CD4-positive, CD25-positive, alpha-beta regulatory T cell (primary cell): ENCODE data around the gene PTPRN2. TPM values are rescaled to one million over a fixed set of nuclear protein-coding genes. Genes with fewer than 3 reads are reported as not detected.

Source experiments
- ATAC-seq, 2 donors: fragments of 150-1000 bp; cut with Tn5 transposase; one replicate each; pipeline ENCODE4 v1.10.0; 2021; ENCODE audit warnings: low read depth in 2 of 2, moderate number of reproducible peaks in 2 of 2, moderate library complexity in 1 of 2
- DNase-seq, 3 donors: peaks; one replicate each; pipeline versions ENCODE4 v3.0.0 to v3.0.0-alpha.2; 2012 to 2022; ENCODE audit warnings: mixed read lengths in 1 of 3
- H3K27ac ChIP-seq: one replicate; pipeline ENCODE4 v1.7.0; 2013; ENCODE audit warnings: mild to moderate bottlenecking, low read length; ENCODE audit not compliant: insufficient read depth, poor library complexity, severe bottlenecking
- H3K27me3 ChIP-seq: one replicate; pipeline ENCODE4 v1.7.0; 2013; ENCODE audit warnings: low read length; ENCODE audit not compliant: control insufficient read depth, insufficient read depth
- H3K36me3 ChIP-seq: one replicate; pipeline ENCODE4 v1.7.0; 2013; ENCODE audit warnings: mild to moderate bottlenecking, low read length, moderate library complexity; ENCODE audit not compliant: control insufficient read depth, insufficient read depth
- H3K4me1 ChIP-seq: 2 replicates; pipeline ENCODE4 v1.7.0; 2013; ENCODE audit warnings: mild to moderate bottlenecking, low read length; ENCODE audit not compliant: insufficient read depth, control insufficient read depth, poor library complexity, severe bottlenecking
- H3K4me3 ChIP-seq: one replicate; pipeline ENCODE4 v1.7.0; 2013; ENCODE audit warnings: low read depth, mild to moderate bottlenecking, low read length, moderate library complexity
- H3K9me3 ChIP-seq, 2 experiments: 1 replicate in 1 of 2; 2 replicates in 1 of 2; pipeline ENCODE4 v1.7.0; 2013; ENCODE audit warnings: low read length in 2 of 2, mild to moderate bottlenecking in 1 of 2, moderate library complexity in 1 of 2; ENCODE audit not compliant: control insufficient read depth in 2 of 2
- H3K27ac Mint-ChIP-seq, 3 donors: one replicate each; pipeline ENCODE4 v1.8.0; 2020 to 2022; ENCODE audit warnings: mild to moderate bottlenecking in 3 of 3, mixed read lengths in 3 of 3, moderate library complexity in 2 of 3
- H3K27me3 Mint-ChIP-seq: one replicate; pipeline ENCODE4 v1.8.0; 2022; ENCODE audit warnings: mild to moderate bottlenecking, mixed read lengths
- H3K36me3 Mint-ChIP-seq: one replicate; pipeline ENCODE4 v1.8.0; 2020; ENCODE audit warnings: mixed read lengths
- H3K4me1 Mint-ChIP-seq, 4 donors: one replicate each; pipeline ENCODE4 v1.8.0; 2020 to 2022; ENCODE audit warnings: mixed read lengths in 4 of 4, mild to moderate bottlenecking in 1 of 4
- H3K4me3 Mint-ChIP-seq, 4 donors: one replicate each; pipeline ENCODE4 v1.8.0; 2020 to 2022; ENCODE audit warnings: mild to moderate bottlenecking in 4 of 4, mixed read lengths in 4 of 4, moderate library complexity in 3 of 4
- H3K9me3 Mint-ChIP-seq, 7 donors: one replicate each; pipeline ENCODE4 v1.8.0; 2020 to 2022; ENCODE audit warnings: mixed read lengths in 7 of 7, mild to moderate bottlenecking in 3 of 7, moderate library complexity in 2 of 7
- polyA plus RNA-seq, 4 donors: library from polyadenylated mRNA; unstranded; fragments of 300-500 nt; fragmentation: Illumina TruSeq; gene quantifications; one replicate each; pipeline ENCODE4 v1.2.3, GENCODE V29; 2021
- total RNA-seq: library from RNA; stranded (reverse); gene quantifications from one replicate; pipeline ENCODE4 v1.2.3, GENCODE V29; 2022

Gene PTPRN2
- total and polyA plus RNA-seq, 5 donors from 2014 or later: 1.6 to 4.7 (median 2.7) TPM

DNA sequence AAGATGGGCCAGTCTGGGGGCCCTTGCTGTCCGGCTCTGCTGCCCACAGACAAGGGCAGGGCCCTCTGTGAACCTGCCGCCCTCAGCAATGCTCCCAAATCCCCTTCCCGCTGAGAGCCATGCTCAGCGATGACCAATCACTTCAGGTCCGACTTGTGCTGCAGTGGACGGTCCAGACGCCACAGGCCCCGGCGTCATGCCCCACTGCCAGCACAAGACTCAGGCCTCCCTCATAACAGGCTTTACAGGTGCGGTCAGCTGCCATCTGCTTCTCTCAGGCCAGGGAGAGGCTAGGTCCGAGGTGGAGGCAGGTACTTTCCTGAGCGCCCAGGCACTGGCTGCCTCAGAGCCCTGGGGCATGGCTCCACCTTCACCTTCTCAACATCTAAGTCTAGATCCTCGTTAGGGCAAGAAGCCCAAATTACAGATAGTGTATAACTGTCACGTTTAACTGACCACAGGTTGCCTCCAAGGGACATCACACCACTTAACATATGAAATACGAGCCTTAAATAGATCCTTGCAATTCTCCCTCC is 393.2 kb downstream of the PTPRN2 start:
- no peak for ATAC-seq
- no peaks in the 10 kb centered on the region for H3K27me3 ChIP-seq
- no peak for DNase-seq
- H3K27me3 Mint-ChIP-seq: no peaks in the 10 kb centered on the region
- peaks cover 0 to 20% (median 10%) of the 10 kb centered on the region in 7 donors for H3K9me3 Mint-ChIP-seq
- H3K9me3 ChIP-seq: peaks cover 0 to 43% of the 10 kb centered on the region in 2 experiments
- H3K36me3 ChIP-seq: no peaks in the 10 kb centered on the region
- no peak overlapping the region for H3K27ac ChIP-seq
- H3K4me3 ChIP-seq: no peak overlapping the region
- H3K4me1 Mint-ChIP-seq: peaks cover 0 to 7% (median 0%) of the 10 kb centered on the region in 4 donors
- H3K4me3 Mint-ChIP-seq: no peak overlapping the region
- H3K27ac Mint-ChIP-seq: no peak overlapping the region
- H3K4me1 ChIP-seq: no peaks in the 10 kb centered on the region
- H3K36me3 Mint-ChIP-seq: no peaks in the 10 kb centered on the region

DNA sequence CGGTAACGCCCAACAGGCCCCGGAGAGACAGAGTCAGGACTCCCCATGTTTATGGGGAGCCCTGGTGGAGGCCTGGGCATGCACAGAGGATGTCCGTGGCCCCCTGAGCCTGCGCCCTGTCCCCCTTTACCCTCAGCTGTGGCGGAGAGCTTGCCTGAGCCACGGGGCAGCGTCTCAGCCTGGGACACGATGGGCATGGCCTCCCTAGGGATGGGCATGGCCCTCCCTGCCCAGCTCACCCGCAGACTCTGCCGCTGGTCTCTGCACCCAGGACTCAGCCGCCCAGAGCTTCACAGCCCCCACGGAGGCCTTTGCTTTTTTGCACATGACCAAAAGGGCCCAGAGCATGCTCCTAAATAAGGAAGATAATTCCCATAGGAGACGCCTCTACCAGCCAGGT is 394.2 kb downstream of the PTPRN2 start:
- Histone ChIP-seq H3K9me3 (peaks cover 0 to 53% of the 10 kb centered on the region in 2 experiments), H3K36me3 (no peaks in the 10 kb centered on the region), H3K4me3 (no peak overlapping the region), H3K27ac (no peak overlapping the region), H3K4me1 (no peaks in the 10 kb centered on the region), H3K27me3 (no peaks in the 10 kb centered on the region)
- Mint-ChIP-seq H3K27ac (no peak overlapping the region), H3K4me3 (no peak overlapping the region), H3K36me3 (no peaks in the 10 kb centered on the region), H3K4me1 (peaks cover 0 to 7% (median 0%) of the 10 kb centered on the region in 4 donors), H3K9me3 (peaks cover 0 to 20% (median 10%) of the 10 kb centered on the region in 7 donors), H3K27me3 (no peaks in the 10 kb centered on the region)
- no peak for ATAC-seq
- no peak for DNase-seq

DNA sequence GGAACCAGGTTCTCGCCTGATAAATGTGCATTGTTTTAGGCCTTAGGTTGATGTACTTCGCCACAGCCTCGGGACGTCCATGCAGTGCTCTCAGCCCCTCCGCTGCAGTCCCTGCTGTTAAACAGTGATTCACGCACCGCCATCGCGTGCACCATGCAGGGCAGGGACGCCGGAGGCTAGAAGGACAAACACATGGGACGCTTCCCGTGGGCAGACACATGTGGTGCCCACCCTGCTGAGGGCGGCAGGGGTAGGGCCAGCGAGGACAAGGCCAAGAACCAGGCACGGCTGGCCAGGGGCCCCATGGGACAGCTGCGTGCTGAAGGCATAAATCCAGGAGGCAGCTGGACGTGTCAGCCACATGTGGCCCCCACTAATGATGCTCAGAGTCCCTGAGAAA is 394.7 kb downstream of the PTPRN2 start:
- Mint-ChIP-seq H3K27me3 (no peaks in the 10 kb centered on the region), H3K36me3 (no peaks in the 10 kb centered on the region)
- no peak for ATAC-seq

DNA sequence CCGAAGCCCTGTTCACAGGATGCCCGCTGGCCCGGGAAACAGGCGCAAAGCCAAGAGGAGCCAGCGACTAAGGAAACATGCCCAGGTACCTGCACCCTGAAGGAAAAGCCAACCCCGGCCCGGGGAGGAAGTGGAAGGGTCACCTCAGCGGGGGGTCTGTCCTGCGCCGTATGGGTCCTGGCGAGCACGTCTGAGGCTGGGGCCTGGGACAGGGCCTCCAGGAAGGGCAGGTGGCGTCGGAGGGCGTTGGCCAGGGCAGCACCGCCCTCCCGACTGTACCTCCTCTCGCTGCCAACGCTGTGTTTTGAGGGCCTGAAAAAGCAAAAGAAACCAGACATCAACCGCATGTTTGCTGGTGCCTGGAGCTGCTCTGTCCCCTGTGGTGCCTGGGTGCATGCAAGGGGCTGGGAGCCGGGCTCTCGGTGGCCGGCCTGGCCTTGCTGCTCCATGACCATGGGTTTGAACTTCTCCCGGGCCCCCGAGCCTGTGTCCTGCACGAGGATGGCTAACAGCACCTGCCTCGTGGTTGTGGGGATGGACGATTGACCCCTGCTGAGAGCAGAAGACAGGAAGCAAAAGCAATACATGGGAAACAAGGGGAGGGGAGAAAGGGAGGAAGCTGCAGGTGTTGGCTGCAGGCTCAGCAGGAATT is 395.3 kb downstream of the PTPRN2 start:
- ATAC-seq (no peak), DNase-seq (no peak)
- H3K4me3 Mint-ChIP-seq: no peak overlapping the region
- Histone ChIP-seq H3K4me3 (no peak overlapping the region), H3K36me3 (no peaks in the 10 kb centered on the region), H3K27me3 (no peaks in the 10 kb centered on the region), H3K9me3 (peaks cover 0 to 54% of the 10 kb centered on the region in 2 experiments), H3K4me1 (no peaks in the 10 kb centered on the region), H3K27ac (no peak overlapping the region)
- no peak overlapping the region for H3K27ac Mint-ChIP-seq
- H3K4me1 Mint-ChIP-seq: peaks cover 0 to 7% (median 0%) of the 10 kb centered on the region in 4 donors
- H3K36me3 Mint-ChIP-seq: no peaks in the 10 kb centered on the region
- no peaks in the 10 kb centered on the region for H3K27me3 Mint-ChIP-seq
- H3K9me3 Mint-ChIP-seq: peaks cover 0 to 19% (median 7%) of the 10 kb centered on the region in 7 donors

More for the DNA sequence above, 394.7 kb downstream of the PTPRN2 start:
- H3K9me3 Mint-ChIP-seq: peaks cover 0 to 20% (median 10%) of the 10 kb centered on the region in 7 donors
- H3K27me3 ChIP-seq: no peaks in the 10 kb centered on the region
- H3K4me1 ChIP-seq: no peaks in the 10 kb centered on the region
- H3K36me3 ChIP-seq: no peaks in the 10 kb centered on the region
- no peak for DNase-seq
- H3K4me3 ChIP-seq: no peak overlapping the region
- H3K27ac Mint-ChIP-seq: no peak overlapping the region
- peaks cover 0 to 54% of the 10 kb centered on the region in 2 experiments for H3K9me3 ChIP-seq
- H3K4me1 Mint-ChIP-seq: peaks cover 0 to 7% (median 0%) of the 10 kb centered on the region in 4 donors
- H3K27ac ChIP-seq: no peak overlapping the region
- H3K4me3 Mint-ChIP-seq: no peak overlapping the region

DNA sequence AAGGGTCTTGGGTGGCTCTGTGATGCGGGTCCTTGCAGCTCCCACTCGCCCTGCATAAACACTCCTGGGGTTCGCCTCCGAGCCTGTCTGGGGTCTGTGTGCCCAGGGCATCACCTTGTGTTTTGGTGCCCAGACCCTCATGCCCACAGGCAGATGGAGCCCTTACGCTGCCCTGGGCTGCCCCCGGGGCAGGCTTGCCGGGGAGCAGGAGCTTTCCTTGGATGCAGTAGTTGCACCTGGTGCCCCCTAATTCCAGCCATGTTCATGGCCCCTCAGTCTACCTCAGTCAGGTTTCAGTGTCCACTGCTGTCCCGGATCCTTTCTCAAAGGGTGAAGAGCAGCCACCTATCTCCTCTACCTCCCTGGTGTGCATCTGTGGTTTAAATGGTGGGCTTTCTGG is 396.0 kb downstream of the PTPRN2 start:
- no peaks in the 10 kb centered on the region for H3K36me3 Mint-ChIP-seq

DNA sequence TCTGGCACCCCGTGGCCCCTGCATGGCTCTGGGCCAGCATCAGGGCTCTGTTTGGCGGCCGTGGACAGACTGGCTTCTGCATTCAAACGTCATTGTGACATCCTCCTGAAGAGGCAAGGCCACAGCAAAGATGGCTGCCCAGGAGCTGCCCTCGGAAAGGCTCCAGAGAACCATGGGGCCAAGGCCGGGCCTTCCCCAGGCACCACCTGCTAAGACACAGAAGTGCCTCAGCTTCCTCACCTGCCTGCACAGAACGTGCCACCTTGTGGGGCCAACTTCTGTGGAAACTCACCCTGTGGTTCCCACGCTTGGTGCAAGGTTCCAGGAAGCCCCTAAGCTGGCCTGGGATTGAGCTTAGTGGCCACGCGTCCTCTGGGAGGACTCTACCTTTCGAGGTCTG is 396.9 kb downstream of the PTPRN2 start:
- H3K36me3 ChIP-seq: no peaks in the 10 kb centered on the region
- H3K27me3 ChIP-seq: no peaks in the 10 kb centered on the region
- H3K4me1 ChIP-seq: no peaks in the 10 kb centered on the region
- H3K9me3 ChIP-seq: peaks cover 0 to 54% of the 10 kb centered on the region in 2 experiments
- DNase-seq (no peak), ATAC-seq (no peak)
- H3K36me3 Mint-ChIP-seq: no peaks in the 10 kb centered on the region
- peaks cover 0 to 7% (median 0%) of the 10 kb centered on the region in 4 donors for H3K4me1 Mint-ChIP-seq
- H3K9me3 Mint-ChIP-seq: peaks cover 0 to 16% (median 7%) of the 10 kb centered on the region in 7 donors
- H3K27ac ChIP-seq: no peak overlapping the region
- no peak overlapping the region for H3K27ac Mint-ChIP-seq
- H3K27me3 Mint-ChIP-seq: no peaks in the 10 kb centered on the region
- no peak overlapping the region for H3K4me3 Mint-ChIP-seq
- H3K4me3 ChIP-seq: no peak overlapping the region

More for the DNA sequence above, 396.0 kb downstream of the PTPRN2 start:
- H3K27ac Mint-ChIP-seq: no peak overlapping the region
- peaks cover 0 to 16% (median 7%) of the 10 kb centered on the region in 7 donors for H3K9me3 Mint-ChIP-seq
- DNase-seq (no peak), ATAC-seq (no peak)
- no peaks in the 10 kb centered on the region for H3K4me1 ChIP-seq
- no peak overlapping the region for H3K27ac ChIP-seq
- no peak overlapping the region for H3K4me3 ChIP-seq
- no peaks in the 10 kb centered on the region for H3K27me3 Mint-ChIP-seq
- H3K36me3 ChIP-seq: no peaks in the 10 kb centered on the region
- H3K4me1 Mint-ChIP-seq: peaks cover 0 to 7% (median 0%) of the 10 kb centered on the region in 4 donors
- peaks cover 0 to 54% of the 10 kb centered on the region in 2 experiments for H3K9me3 ChIP-seq
- H3K4me3 Mint-ChIP-seq: no peak overlapping the region
- no peaks in the 10 kb centered on the region for H3K27me3 ChIP-seq

DNA sequence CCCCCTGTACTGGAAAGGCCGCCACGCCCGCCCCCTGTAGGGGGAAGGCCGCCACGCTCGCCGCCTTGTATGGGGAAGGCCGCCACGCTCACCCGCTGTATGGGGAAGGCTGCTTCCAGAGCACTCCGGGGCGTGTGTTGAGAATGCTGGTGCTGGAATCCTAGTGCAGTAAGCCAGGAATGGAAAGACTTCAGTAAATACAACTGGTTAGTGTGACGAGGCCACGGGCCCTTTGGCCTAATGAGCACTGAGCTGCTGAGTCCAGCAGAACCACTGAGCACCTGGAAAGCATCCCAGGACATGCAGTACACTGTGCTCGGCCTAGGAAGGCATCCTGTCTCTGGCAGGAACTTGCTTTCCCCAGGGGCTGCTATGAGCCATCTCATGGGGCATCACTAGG is 398.9 kb downstream of the PTPRN2 start:
- no peak overlapping the region for H3K27ac Mint-ChIP-seq
- H3K36me3 ChIP-seq: no peaks in the 10 kb centered on the region
- no peak overlapping the region for H3K27ac ChIP-seq
- H3K9me3 ChIP-seq: peaks cover 0 to 37% of the 10 kb centered on the region in 2 experiments
- no peaks in the 10 kb centered on the region for H3K27me3 ChIP-seq
- no peaks in the 10 kb centered on the region for H3K27me3 Mint-ChIP-seq
- H3K36me3 Mint-ChIP-seq: no peaks in the 10 kb centered on the region
- H3K4me1 Mint-ChIP-seq: no peaks in the 10 kb centered on the region
- H3K9me3 Mint-ChIP-seq: peaks cover 0 to 4% (median 0%) of the 10 kb centered on the region in 7 donors
- H3K4me1 ChIP-seq: no peaks in the 10 kb centered on the region
- no peak overlapping the region for H3K4me3 Mint-ChIP-seq
- ATAC-seq: no peak
- DNase-seq: no peak
- no peak overlapping the region for H3K4me3 ChIP-seq

DNA sequence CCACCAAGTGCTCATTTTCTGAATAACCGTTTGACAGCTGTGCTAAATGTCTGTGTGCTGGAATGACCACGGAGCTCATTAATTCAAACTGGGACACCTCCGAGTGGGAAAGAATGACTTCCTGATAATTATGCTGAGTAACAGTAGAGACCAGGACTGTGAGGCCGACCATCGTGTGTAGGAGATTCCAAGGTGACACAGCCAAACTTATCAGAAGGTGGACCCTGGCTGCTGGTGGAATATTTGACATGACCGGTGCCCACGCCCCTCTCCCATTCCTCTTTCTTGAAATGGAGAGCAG is 400.0 kb downstream of the PTPRN2 start:
- Mint-ChIP-seq H3K27me3 (no peaks in the 10 kb centered on the region), H3K9me3 (peaks cover 0 to 5% (median 4%) of the 10 kb centered on the region in 7 donors), H3K27ac (no peak overlapping the region), H3K4me1 (no peaks in the 10 kb centered on the region), H3K36me3 (no peaks in the 10 kb centered on the region), H3K4me3 (no peak overlapping the region)
- ATAC-seq (no peak), DNase-seq (no peak)
- H3K27me3 ChIP-seq: no peaks in the 10 kb centered on the region
- no peak overlapping the region for H3K27ac ChIP-seq
- peaks cover 0 to 30% of the 10 kb centered on the region in 2 experiments for H3K9me3 ChIP-seq
- H3K4me3 ChIP-seq: no peak overlapping the region
- no peaks in the 10 kb centered on the region for H3K4me1 ChIP-seq
- no peaks in the 10 kb centered on the region for H3K36me3 ChIP-seq
